Ascending aorta (tissue), 2 donors: ENCODE results near the gene ETNK2. TPM values are rescaled to one million over a fixed set of nuclear protein-coding genes. Genes with fewer than 3 reads are reported as not detected.

Experiments
- DNase-seq, 2 donors: peaks; one replicate each; pipeline ENCODE4 v3.0.0-alpha.2; 2019; ENCODE audit warnings: low spot score in 2 of 2
- H3K27ac ChIP-seq, 2 donors: fragments of 200-600 bp; sonication (generic); one replicate each; pipeline ENCODE4 v1.5.1; 2016 to 2017; ENCODE audit warnings: mild to moderate bottlenecking in 1 of 2
- H3K27me3 ChIP-seq: fragments of 200-600 bp; sonication (generic); one replicate; pipeline ENCODE4 v1.5.1; 2017
- H3K36me3 ChIP-seq, 2 donors: fragments of 200-600 bp; sonication (generic); one replicate each; pipeline ENCODE4 v1.5.1; 2016
- H3K4me1 ChIP-seq, 2 donors: fragments of 200-600 bp; sonication (generic); one replicate each; pipeline ENCODE4 v1.5.1; 2016 to 2017; ENCODE audit warnings: mild to moderate bottlenecking in 1 of 2
- H3K4me3 ChIP-seq, 2 donors: fragments of 200-600 bp; sonication (generic); one replicate each; pipeline ENCODE4 v1.5.1; 2016 to 2017; ENCODE audit warnings: mild to moderate bottlenecking in 1 of 2
- H3K9me3 ChIP-seq, 2 donors: fragments of 200-600 bp; sonication (generic); one replicate each; pipeline ENCODE4 v1.5.1; 2016
- CTCF ChIP-seq, 3 experiments: fragments of 200-600 bp in 2 of 3; fragments of 450-650 bp in 1 of 3; sonication (generic) in 2 of 3; IDR thresholded peaks; one replicate each; pipeline ENCODE4 v1.5.1; 2016 to 2019; ENCODE audit warnings: antibody characterized with exemption in 3 of 3, mild to moderate bottlenecking in 1 of 3, moderate library complexity in 1 of 3
- intact Hi-C: fragments of 100-400 bp; cut with DNase I; formaldehyde crosslinking; loops from one replicate; pipeline ENCODE4 v1.15.1; 2023
- total RNA-seq: library from RNA; depleted of rRNA; stranded (reverse); fragments of >200 nt; gene quantifications from one replicate; pipeline ENCODE4 v1.1.0, GENCODE V29; 2016

The ETNK2 gene
- total RNA-seq, 1 donor from 2014 or later: 22.0 TPM

DNA sequence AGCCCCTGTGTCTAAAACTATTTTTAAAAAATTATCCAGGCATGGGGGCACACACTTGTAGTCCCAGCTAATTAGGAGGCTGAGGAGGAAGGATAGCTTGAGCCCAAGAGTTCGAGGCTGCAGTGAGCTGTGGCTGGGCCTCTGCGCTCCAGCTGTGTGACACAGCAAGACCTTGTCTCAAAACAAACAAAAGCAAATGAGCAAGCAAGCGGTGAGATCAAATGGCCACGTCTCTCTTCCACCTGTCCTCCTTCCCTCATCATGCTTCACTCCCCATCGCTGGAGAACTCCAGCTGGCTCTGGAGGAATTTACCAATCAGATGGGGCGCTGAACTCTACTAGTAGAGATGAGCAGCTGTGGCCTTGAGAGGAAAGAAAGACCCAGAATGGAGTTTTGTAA is 28.3 kb upstream of the ETNK2 start:
- H3K9me3 ChIP-seq: no peaks in the 10 kb centered on the region
- DNase-seq: no peak
- H3K36me3 ChIP-seq: no peaks in the 10 kb centered on the region
- no peak overlapping the region for H3K4me3 ChIP-seq
- no peak overlapping the region for H3K27ac ChIP-seq
- TF ChIP-seq CTCF (IDR thresholded peaks at IDR 0.05): no peak
- H3K27me3 ChIP-seq: no peaks in the 10 kb centered on the region
- no peaks in the 10 kb centered on the region for H3K4me1 ChIP-seq
- intact Hi-C loops: no loop called here

DNA sequence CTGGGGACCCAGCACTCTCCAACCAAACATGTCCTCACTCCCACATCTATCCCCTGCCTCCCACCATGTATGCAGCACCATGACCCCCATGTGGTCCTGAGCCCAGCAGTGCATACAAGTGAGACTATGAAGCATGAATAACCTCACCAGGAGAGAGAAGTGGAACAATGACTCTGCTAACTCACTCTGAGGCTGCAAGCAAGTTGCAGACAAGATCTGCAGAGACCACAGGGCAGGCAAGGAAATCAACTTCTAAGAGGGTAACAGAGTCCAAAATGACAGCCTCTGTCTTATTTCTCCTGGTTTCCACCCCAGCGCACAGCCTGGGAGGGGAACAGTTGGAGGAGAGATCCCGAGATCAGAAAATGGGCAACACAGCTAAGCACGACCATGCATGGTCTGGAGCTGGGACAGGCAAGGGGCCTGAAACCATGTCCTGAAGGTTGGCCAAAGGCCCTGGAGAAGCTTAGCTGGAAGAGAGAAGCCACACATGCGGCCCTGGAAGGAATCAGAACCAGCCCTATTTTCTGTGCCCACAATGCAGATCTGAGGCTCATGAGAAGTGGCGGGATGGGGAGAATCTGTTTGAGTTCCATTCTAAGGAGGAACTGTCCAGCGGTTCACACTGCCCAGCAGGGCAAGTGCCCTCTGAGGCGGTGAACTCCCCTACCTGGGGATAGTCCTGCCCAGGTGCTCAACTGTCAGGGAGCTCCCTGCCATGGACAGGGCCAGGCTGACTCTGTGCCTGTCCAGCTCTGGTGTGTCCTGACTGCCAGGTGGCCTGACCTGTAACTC is 26.8 kb upstream of the ETNK2 start:
- no peaks in the 10 kb centered on the region for H3K4me1 ChIP-seq
- H3K4me3 ChIP-seq: no peak overlapping the region
- no peak for DNase-seq
- intact Hi-C loops: no loop called here
- H3K9me3 ChIP-seq: no peaks in the 10 kb centered on the region
- H3K36me3 ChIP-seq: no peaks in the 10 kb centered on the region
- no peaks in the 10 kb centered on the region for H3K27me3 ChIP-seq
- no peak for TF ChIP-seq CTCF (IDR thresholded peaks at IDR 0.05)
- no peak overlapping the region for H3K27ac ChIP-seq

GRCh38 chr1:204177133-204177532 is 25.3 kb upstream of the ETNK2 start:
- no peak overlapping the region for H3K4me3 ChIP-seq
- H3K27ac ChIP-seq: no peak overlapping the region
- no peak for DNase-seq
- intact Hi-C loops: no loop called here
- no peaks in the 10 kb centered on the region for H3K36me3 ChIP-seq
- H3K4me1 ChIP-seq: no peaks in the 10 kb centered on the region
- no peaks in the 10 kb centered on the region for H3K9me3 ChIP-seq
- no peaks in the 10 kb centered on the region for H3K27me3 ChIP-seq
- TF ChIP-seq CTCF (IDR thresholded peaks at IDR 0.05): no peak

DNA sequence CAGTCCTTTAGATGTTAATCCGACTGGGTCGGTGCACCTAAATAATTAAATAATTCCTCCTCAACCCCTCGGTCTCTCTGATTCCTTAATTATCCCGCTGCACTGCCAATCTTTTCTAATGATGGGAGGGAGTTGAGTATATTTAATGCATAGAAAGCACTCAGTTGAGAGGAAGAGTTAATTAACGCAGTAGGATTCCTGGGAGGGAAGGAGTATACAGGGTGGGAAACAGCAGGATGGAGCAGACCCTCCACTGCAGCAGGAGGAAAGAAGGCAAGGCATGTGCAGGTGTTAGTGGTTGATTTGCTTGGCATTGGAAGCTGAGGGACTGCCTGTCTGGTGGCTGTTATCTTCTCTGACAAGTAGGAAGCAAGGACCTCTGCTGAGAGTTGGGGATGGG is 24.2 kb upstream of the ETNK2 start:
- TF ChIP-seq CTCF (IDR thresholded peaks at IDR 0.05): no peak
- no peak overlapping the region for H3K27ac ChIP-seq
- no peaks in the 10 kb centered on the region for H3K27me3 ChIP-seq
- no peak overlapping the region for H3K4me3 ChIP-seq
- intact Hi-C loops: no loop called here
- H3K36me3 ChIP-seq: no peaks in the 10 kb centered on the region
- DNase-seq: no peak
- H3K4me1 ChIP-seq: no peaks in the 10 kb centered on the region
- H3K9me3 ChIP-seq: no peaks in the 10 kb centered on the region

- H3K27me3 ChIP-seq: no peaks in the 10 kb centered on the region
Observed at GRCh38 chr1:204174958-204175357, 23.1 kb upstream of the ETNK2 start.

More at GRCh38 chr1:204174958-204175357, 23.1 kb upstream of the ETNK2 start:
- Histone ChIP-seq H3K27ac (no peak overlapping the region), H3K36me3 (no peaks in the 10 kb centered on the region), H3K4me1 (no peaks in the 10 kb centered on the region), H3K4me3 (no peak overlapping the region), H3K9me3 (peaks cover 0 to 8% of the 10 kb centered on the region in 2 donors)
- no peak for TF ChIP-seq CTCF (IDR thresholded peaks at IDR 0.05)
- intact Hi-C loops: no loop called here
- DNase-seq: no peak
